Adrenal gland (tissue), 12 donors: ENCODE data around the gene SIGLECL1. TPM values are rescaled to one million over a fixed set of nuclear protein-coding genes. Genes with fewer than 3 reads are reported as not detected.

Source experiments
- DNase-seq, 7 donors: peaks; one replicate each; pipeline ENCODE4 v3.0.0-alpha.2; 2019 to 2020
- H3K27ac ChIP-seq, 5 donors: fragments of 200-600 bp; sonication (generic) in 4 of 5; 1 replicate in 3 of 5; 2 replicates in 2 of 5; pipeline versions ENCODE4 v1.5.1 to v1.8.0; 2016 to 2020; ENCODE audit warnings: mild to moderate bottlenecking in 1 of 5
- H3K27me3 ChIP-seq: fragments of 200-600 bp; 2 replicates; pipeline ENCODE4 v1.8.0; 2021
- H3K36me3 ChIP-seq, 2 donors: fragments of 200-600 bp; replicated peaks in 1 of 2; 1 replicate in 1 of 2; 2 replicates in 1 of 2; pipeline versions ENCODE4 v1.5.1 to v1.8.0; 2018 to 2022
- H3K4me1 ChIP-seq, 2 donors: fragments of 200-600 bp; replicated peaks in 1 of 2; 1 replicate in 1 of 2; 2 replicates in 1 of 2; pipeline versions ENCODE4 v1.5.1 to v1.8.0; 2018 to 2021
- H3K4me3 ChIP-seq, 4 donors: fragments of 200-600 bp; sonication (generic) in 3 of 4; one replicate each; pipeline ENCODE4 v1.5.1; 2016 to 2018
- H3K9me3 ChIP-seq, 3 donors: fragments of 200-600 bp; sonication (generic) in 1 of 3; replicated peaks in 1 of 3; 1 replicate in 2 of 3; 2 replicates in 1 of 3; pipeline versions ENCODE4 v1.5.1 to v1.8.0; 2016 to 2021
- CTCF ChIP-seq, 6 experiments: fragments of 450-650 bp in 4 of 6; fragments of 200-600 bp in 2 of 6; sonication (generic) in 1 of 6; IDR thresholded peaks; 1 replicate in 5 of 6; 2 replicates in 1 of 6; pipeline versions ENCODE4 v1.5.1 to v1.8.0; 2016 to 2021; ENCODE audit warnings: antibody characterized with exemption in 6 of 6, mild to moderate bottlenecking in 2 of 6, moderate library complexity in 1 of 6
- POLR2A ChIP-seq, 2 donors: fragments of 450-650 bp; IDR thresholded peaks; one replicate each; pipeline ENCODE4 v1.6.1; 2017; ENCODE audit warnings: antibody characterized with exemption in 2 of 2, mild to moderate bottlenecking in 2 of 2, moderate library complexity in 1 of 2
- WGBS, 4 donors: extraction: QIAGEN DNeasy Blood & Tissue Kit in 2 of 4; methylation state at CpG; one replicate each; pipeline versions ENCODE4 v1.1.5 to v1.1.7; 2013 to 2017; 5-methylcytosine and 5-hydroxymethylcytosine counted together
- intact Hi-C, 2 donors: fragments of 100-400 bp; cut with DNase I; formaldehyde crosslinking; loops; one replicate each; pipeline versions ENCODE4 v1.14.1 to v1.15.0; 2022 to 2023
- microRNA-seq, 3 donors: library from miRNA; unstranded; fragments of <30 nt; microRNA quantifications; one replicate each; pipeline ENCODE4, GENCODE V29; 2017 to 2020
- polyA plus RNA-seq, 3 donors: library from polyadenylated mRNA; stranded (reverse); fragments of 200-250 nt in 2 of 3; fragments of 350-450 nt in 1 of 3; fragmentation: Illumina TruSeq in 1 of 3; extraction: RNeasy Lipid Tissue Mini Kit (QIAGEN cat#74804) in 1 of 3; gene quantifications; one replicate each; pipeline ENCODE4 v1.2.3, GENCODE V29; 2013 to 2014
- small RNA-seq, 2 donors: library from RNA; depleted of rRNA; stranded (forward); fragments of <200 nt; gene quantifications; one replicate each; pipeline ENCODE3, GENCODE V24; 2016
- total RNA-seq, 9 donors: library from RNA; depleted of rRNA in 4 of 9; stranded (reverse); fragments of >200 nt in 4 of 9; fragments of 120-200 nt in 1 of 9; fragmentation: NEBNext Ultra II Directional in 1 of 9; extraction: Animal tissue kit (Norgen Biotek cat#: 25700) in 1 of 9; gene quantifications; one replicate each; pipeline versions ENCODE4 v1.1.0 to v1.2.4, GENCODE V29; 2013 to 2023
- donor health status: healthy with polysubstance abuse.
- donor health status: Bipolar disorder and iron deficiency.
- donor health status: DM: yes; HTN: yes; CAD: no.
- donor health status: DM: no; HTN: no; CAD: no.
- donor health status: DM: no; HTN: no; CAD: no.
- donor health status: DM: yes; HTN: yes; CAD: no.

SIGLECL1 gene
- total and polyA plus RNA-seq, 12 donors: 1.0 TPM; not detected in 11

GRCh38 chr19:51316688-51317087 lies 65.8 kb downstream of the SIGLECL1 start:
- H3K36me3 ChIP-seq: no peaks in the 10 kb centered on the region
- no peak overlapping the region for H3K27ac ChIP-seq
- DNase-seq: no peak
- no peaks in the 10 kb centered on the region for H3K9me3 ChIP-seq
- no peak overlapping the region for H3K4me3 ChIP-seq
- H3K27me3 ChIP-seq: no peaks in the 10 kb centered on the region
- intact Hi-C loops: no loop called here
- 70 to 85% (median 74%) methylated on average over 3 to 8 of the region's 8 CpGs for WGBS, 4 donors
- TF ChIP-seq CTCF (IDR thresholded peaks at IDR 0.05): no peak
- TF ChIP-seq POLR2A (IDR thresholded peaks at IDR 0.05): no peak
- H3K4me1 ChIP-seq: peaks cover 0 to 4% of the 10 kb centered on the region in 2 donors

GRCh38 chr19:51317376-51317775 lies 66.5 kb downstream of the SIGLECL1 start:
- peaks cover 0 to 4% of the 10 kb centered on the region in 2 donors for H3K4me1 ChIP-seq
- H3K9me3 ChIP-seq: no peaks in the 10 kb centered on the region
- no peak overlapping the region for H3K27ac ChIP-seq
- TF ChIP-seq CTCF (IDR thresholded peaks at IDR 0.05) (no peak), POLR2A (IDR thresholded peaks at IDR 0.05) (no peak)
- WGBS, 4 donors: 56 to 63% (median 60%) methylated on average over 2 to 3 of the region's 3 CpGs
- DNase-seq: peak in 2 of 7 donors; percentile 32 to 47
- intact Hi-C loops: no loop called here
- H3K36me3 ChIP-seq: no peaks in the 10 kb centered on the region
- no peak overlapping the region for H3K4me3 ChIP-seq
- no peaks in the 10 kb centered on the region for H3K27me3 ChIP-seq

- intact Hi-C loops: no loop called here
- H3K27me3 ChIP-seq: no peaks in the 10 kb centered on the region
These were observed 67.1 kb downstream of the SIGLECL1 start for GRCh38 chr19:51317968-51318367.

More at GRCh38 chr19:51317968-51318367, 67.1 kb downstream of the SIGLECL1 start:
- Histone ChIP-seq H3K36me3 (no peaks in the 10 kb centered on the region), H3K27ac (no peak overlapping the region), H3K4me1 (peaks cover 0 to 4% of the 10 kb centered on the region in 2 donors), H3K4me3 (no peak overlapping the region), H3K9me3 (no peaks in the 10 kb centered on the region)
- WGBS, 4 donors: 78 to 100% (median 86%) methylated on average over 1 of the region's 1 CpG
- DNase-seq: no peak
- TF ChIP-seq CTCF (IDR thresholded peaks at IDR 0.05): no peak
- TF ChIP-seq POLR2A (IDR thresholded peaks at IDR 0.05): no peak

Small RNAs within 50 kb of the gene (microRNA-seq; reads per million reads assigned to microRNA genes)
- 0 reads per million in 3 donors for gene MIR8074

Small RNAs within 50 kb of the gene (small RNA-seq; reads per million reads assigned to genes)
- 0 reads per million in 2 donors for gene MIR8074

Other genes with a start within 250 kb of the SIGLECL1 start
- under 1 TPM in 1 of 9 donors, not detected in 8; 0.39 TPM for gene KLK8, start 249.5 kb upstream of the SIGLECL1 start, total RNA-seq
- under 1 TPM in 2 of 3 donors, not detected in 1; 0.34 to 0.80 TPM for gene KLK8, start 249.5 kb upstream of the SIGLECL1 start, polyA plus RNA-seq
- 1 to 10 TPM in 1 of 9 donors, under 1 TPM in 3, not detected in 5; 0.23 to 1.4 (median 0.36) TPM for gene KLK10, start 231.4 kb upstream of the SIGLECL1 start, total RNA-seq
- gene KLK10, start 231.4 kb upstream of the SIGLECL1 start, polyA plus RNA-seq: under 1 TPM in 2 of 3 donors, not detected in 1; 0.34 to 0.56 TPM
- gene KLK11, start 224.5 kb upstream of the SIGLECL1 start, total RNA-seq: not detected
- under 1 TPM in 2 of 3 donors, not detected in 1; 0.07 to 0.32 TPM for gene KLK11, start 224.5 kb upstream of the SIGLECL1 start, polyA plus RNA-seq
- not detected for gene KLK12, start 216.1 kb upstream of the SIGLECL1 start, total RNA-seq
- under 1 TPM in 1 of 3 donors, not detected in 2; 0.17 TPM for gene KLK12, start 216.1 kb upstream of the SIGLECL1 start, polyA plus RNA-seq
- gene KLK13, start 186.0 kb upstream of the SIGLECL1 start, total RNA-seq: under 1 TPM in 1 of 9 donors, not detected in 8; 0.11 TPM
- under 1 TPM in 1 of 3 donors, not detected in 2; 0.47 TPM for gene KLK13, start 186.0 kb upstream of the SIGLECL1 start, polyA plus RNA-seq
- gene KLK14, start 168.2 kb upstream of the SIGLECL1 start, total RNA-seq: under 1 TPM in 2 of 9 donors, not detected in 7; 0.25 to 0.65 TPM
- gene KLK14, start 168.2 kb upstream of the SIGLECL1 start, polyA plus RNA-seq: under 1 TPM in 2 of 3 donors, not detected in 1; 0.48 to 0.81 TPM
- gene CTU1, start 142.7 kb upstream of the SIGLECL1 start, total RNA-seq: 10 to 100 TPM in 4 of 9 donors, 1 to 10 TPM in 5; 5.0 to 23.9 (median 9.8) TPM
- 1 to 10 TPM; 1.1 to 7.3 (median 5.8) TPM for gene CTU1, start 142.7 kb upstream of the SIGLECL1 start, polyA plus RNA-seq
- 10 to 100 TPM in 6 of 9 donors, 1 to 10 TPM in 3; 1.5 to 29.7 (median 16.8) TPM for gene SIGLEC9, start 126.2 kb upstream of the SIGLECL1 start, total RNA-seq
- gene SIGLEC9, start 126.2 kb upstream of the SIGLECL1 start, polyA plus RNA-seq: 1 to 10 TPM; 3.6 to 7.6 (median 4.6) TPM
- 10 to 100 TPM in 5 of 9 donors, 1 to 10 TPM in 3, under 1 TPM in 1; 1.00 to 13.1 (median 10.1) TPM for gene SIGLEC7, start 108.8 kb upstream of the SIGLECL1 start, total RNA-seq
- 1 to 10 TPM; 2.3 to 8.6 (median 3.8) TPM for gene SIGLEC7, start 108.8 kb upstream of the SIGLECL1 start, polyA plus RNA-seq
- 10 to 100 TPM in 5 of 9 donors, 1 to 10 TPM in 4; 2.2 to 21.8 (median 12.9) TPM for gene CD33, start 26.0 kb upstream of the SIGLECL1 start, total RNA-seq
- 10 to 100 TPM in 1 of 3 donors, 1 to 10 TPM in 2; 2.7 to 14.4 (median 4.9) TPM for gene CD33, start 26.0 kb upstream of the SIGLECL1 start, polyA plus RNA-seq
- gene IGLON5, start 60.6 kb downstream of the SIGLECL1 start, total RNA-seq: 1 to 10 TPM in 3 of 9 donors, under 1 TPM in 4, not detected in 2; 0.13 to 2.3 (median 0.67) TPM
- gene IGLON5, start 60.6 kb downstream of the SIGLECL1 start, polyA plus RNA-seq: 1 to 10 TPM; 1.3 to 3.4 (median 2.0) TPM
- gene VSIG10L, start 91.1 kb downstream of the SIGLECL1 start, total RNA-seq: 1 to 10 TPM; 1.0 to 3.7 (median 2.5) TPM
- gene VSIG10L, start 91.1 kb downstream of the SIGLECL1 start, polyA plus RNA-seq: 1 to 10 TPM; 2.7 to 6.0 (median 4.1) TPM
- gene ETFB, start 115.3 kb downstream of the SIGLECL1 start, total RNA-seq: 100 to 1,000 TPM; 179 to 470 (median 242) TPM
- gene ETFB, start 115.3 kb downstream of the SIGLECL1 start, polyA plus RNA-seq: 100 to 1,000 TPM; 110 to 304 (median 159) TPM
- gene CLDND2, start 117.9 kb downstream of the SIGLECL1 start, total RNA-seq: 1 to 10 TPM in 5 of 9 donors, not detected in 4; 1.4 to 2.8 (median 2.4) TPM
- gene CLDND2, start 117.9 kb downstream of the SIGLECL1 start, polyA plus RNA-seq: 10 to 100 TPM in 1 of 3 donors, 1 to 10 TPM in 1, under 1 TPM in 1; 0.73 to 11.7 (median 5.5) TPM
- 1 to 10 TPM; 1.1 to 5.9 (median 2.8) TPM for gene NKG7, start 121.6 kb downstream of the SIGLECL1 start, total RNA-seq
- 1 to 10 TPM; 1.2 to 5.1 (median 3.6) TPM for gene NKG7, start 121.6 kb downstream of the SIGLECL1 start, polyA plus RNA-seq
- not detected for gene LIM2, start 136.9 kb downstream of the SIGLECL1 start, total RNA-seq
- gene LIM2, start 136.9 kb downstream of the SIGLECL1 start, polyA plus RNA-seq: not detected
- gene C19orf84, start 139.5 kb downstream of the SIGLECL1 start, total RNA-seq: under 1 TPM in 2 of 9 donors, not detected in 7; 0.11 to 0.41 TPM
- gene C19orf84, start 139.5 kb downstream of the SIGLECL1 start, polyA plus RNA-seq: under 1 TPM in 1 of 3 donors, not detected in 2; 0.10 TPM
- gene SIGLEC10, start 166.6 kb downstream of the SIGLECL1 start, total RNA-seq: 10 to 100 TPM in 7 of 9 donors, 1 to 10 TPM in 1, under 1 TPM in 1; 0.89 to 70.7 (median 22.6) TPM
- gene SIGLEC10, start 166.6 kb downstream of the SIGLECL1 start, polyA plus RNA-seq: 10 to 100 TPM in 2 of 3 donors, 1 to 10 TPM in 1; 9.7 to 19.1 (median 11.7) TPM
- 10 to 100 TPM in 3 of 9 donors, 1 to 10 TPM in 5, under 1 TPM in 1; 0.33 to 34.0 (median 9.0) TPM for gene SIGLEC8, start 207.4 kb downstream of the SIGLECL1 start, total RNA-seq
- gene SIGLEC8, start 207.4 kb downstream of the SIGLECL1 start, polyA plus RNA-seq: 1 to 10 TPM; 1.1 to 3.0 (median 2.4) TPM
- not detected for gene CEACAM18, start 227.5 kb downstream of the SIGLECL1 start, total RNA-seq
- gene CEACAM18, start 227.5 kb downstream of the SIGLECL1 start, polyA plus RNA-seq: not detected